Subcutaneous adipose tissue (tissue), 4 donors: ENCODE results near the gene CARD16. TPM values are rescaled to one million over a fixed set of nuclear protein-coding genes. Genes with fewer than 3 reads are reported as not detected.

Experiments used
- total RNA-seq, 4 donors: library from RNA; depleted of rRNA; stranded (reverse); fragments of >200 nt; gene quantifications; one replicate each; pipeline ENCODE4 v1.1.0, GENCODE V29; 2016
- TF ChIP-seq, protein P1 (sequence below): fragments of 450-650 bp; IDR thresholded peaks from one replicate; pipeline ENCODE4 v1.5.1; 2016; ENCODE audit warnings: low read depth, mild to moderate bottlenecking, control low read depth, antibody characterized with exemption, moderate library complexity

The CARD16 gene
- total RNA-seq, 4 donors from 2014 or later = 8.6 to 27.0 (median 13.0) TPM

DNA sequence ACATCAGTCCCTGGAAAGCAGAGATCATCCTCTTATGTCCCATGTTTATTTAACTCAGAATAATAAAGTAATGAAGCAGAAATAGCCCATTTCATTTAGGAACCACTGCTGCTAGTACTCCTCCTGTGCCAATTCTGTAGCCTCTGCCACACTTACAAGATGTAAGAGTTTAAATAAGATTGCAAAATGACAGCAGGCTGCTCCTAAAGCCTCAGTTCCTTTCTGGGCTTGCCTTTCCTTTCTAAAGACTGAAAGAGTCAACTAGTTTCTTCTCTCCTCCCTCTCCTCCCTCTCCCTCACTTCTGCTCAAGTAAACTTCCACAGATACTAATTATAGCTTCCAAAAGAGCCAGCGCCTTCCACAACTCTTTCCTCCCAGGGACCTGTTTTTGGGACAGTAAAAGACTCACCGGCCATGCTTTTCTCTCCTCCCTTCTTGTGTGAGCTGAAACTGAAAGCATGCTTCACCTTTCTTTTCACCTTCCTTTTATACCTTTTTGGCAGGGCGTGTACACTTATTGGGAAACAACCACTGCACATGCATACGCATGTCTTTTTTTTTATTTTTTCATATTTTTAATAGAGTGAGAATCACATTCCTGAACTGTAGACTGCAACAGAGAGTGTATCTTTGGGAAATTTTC is 26.1 kb upstream of the CARD16 start:
- TF ChIP-seq, protein P1, sequence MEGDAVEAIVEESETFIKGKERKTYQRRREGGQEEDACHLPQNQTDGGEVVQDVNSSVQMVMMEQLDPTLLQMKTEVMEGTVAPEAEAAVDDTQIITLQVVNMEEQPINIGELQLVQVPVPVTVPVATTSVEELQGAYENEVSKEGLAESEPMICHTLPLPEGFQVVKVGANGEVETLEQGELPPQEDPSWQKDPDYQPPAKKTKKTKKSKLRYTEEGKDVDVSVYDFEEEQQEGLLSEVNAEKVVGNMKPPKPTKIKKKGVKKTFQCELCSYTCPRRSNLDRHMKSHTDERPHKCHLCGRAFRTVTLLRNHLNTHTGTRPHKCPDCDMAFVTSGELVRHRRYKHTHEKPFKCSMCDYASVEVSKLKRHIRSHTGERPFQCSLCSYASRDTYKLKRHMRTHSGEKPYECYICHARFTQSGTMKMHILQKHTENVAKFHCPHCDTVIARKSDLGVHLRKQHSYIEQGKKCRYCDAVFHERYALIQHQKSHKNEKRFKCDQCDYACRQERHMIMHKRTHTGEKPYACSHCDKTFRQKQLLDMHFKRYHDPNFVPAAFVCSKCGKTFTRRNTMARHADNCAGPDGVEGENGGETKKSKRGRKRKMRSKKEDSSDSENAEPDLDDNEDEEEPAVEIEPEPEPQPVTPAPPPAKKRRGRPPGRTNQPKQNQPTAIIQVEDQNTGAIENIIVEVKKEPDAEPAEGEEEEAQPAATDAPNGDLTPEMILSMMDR = no peak

DNA sequence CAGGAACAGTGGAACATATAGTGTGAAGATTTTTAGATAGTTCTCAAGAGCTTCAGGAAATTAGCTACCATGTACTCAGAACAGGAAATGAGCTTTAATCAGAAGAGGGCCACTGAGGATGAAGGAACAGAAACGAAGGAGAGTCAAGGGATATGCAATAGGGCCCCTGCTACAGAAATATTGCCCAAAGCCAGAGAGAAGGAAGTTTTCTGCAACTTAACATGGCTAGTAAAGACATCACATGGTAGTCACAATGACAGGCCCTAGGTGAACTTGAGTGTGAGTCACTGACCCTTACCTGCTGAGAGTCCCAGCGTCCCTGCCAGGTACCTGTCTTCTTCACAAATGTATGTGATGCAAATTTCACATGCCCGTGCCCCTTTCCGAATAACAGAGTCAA is 25.2 kb upstream of the CARD16 start:
- TF ChIP-seq, protein P1 = no peak

GRCh38 chr11:105057432-105057831 is 12.3 kb upstream of the CARD16 start:
- TF ChIP-seq, protein P1 = no peak

- TF ChIP-seq, protein P1 = no peak
These were observed 11.3 kb upstream of the CARD16 start for GRCh38 chr11:105056446-105056845.

GRCh38 chr11:105054723-105055493 is 9.8 kb upstream of the CARD16 start:
- TF ChIP-seq, protein P1 = no peak

GRCh38 chr11:105052487-105052886 is 7.4 kb upstream of the CARD16 start:
- TF ChIP-seq, protein P1 = no peak

- TF ChIP-seq, protein P1 = no peak
These were observed 6.4 kb upstream of the CARD16 start for GRCh38 chr11:105051559-105051958.
